SIG-M5 treated with dmso at 0.1 percent for 504 hours (cell line): ENCODE data around the gene HTR3A.

Source experiments
- DNase-seq: peaks from one replicate; lab custom pipeline; 2025; ENCODE audit not compliant: unreplicated experiment; lab: John Stamatoyannopoulos, UW

Gene HTR3A

DNA sequence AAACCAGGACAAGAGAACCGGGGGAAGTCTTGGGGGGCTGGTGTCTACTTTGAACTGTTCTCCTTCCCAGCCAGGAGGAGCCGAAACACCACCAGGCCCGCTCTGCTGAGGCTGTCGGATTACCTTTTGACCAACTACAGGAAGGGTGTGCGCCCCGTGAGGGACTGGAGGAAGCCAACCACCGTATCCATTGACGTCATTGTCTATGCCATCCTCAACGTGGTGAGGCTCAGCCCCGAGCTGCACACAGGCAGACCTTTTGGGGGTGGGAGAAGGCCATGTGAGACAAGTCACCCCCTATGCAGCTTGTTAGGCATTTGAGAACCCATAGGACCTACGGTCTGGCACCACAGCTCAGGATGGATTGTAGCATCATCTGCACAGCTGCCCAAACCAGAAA lies 2.8 kb downstream of the HTR3A start:
- no peak for DNase-seq

DNA sequence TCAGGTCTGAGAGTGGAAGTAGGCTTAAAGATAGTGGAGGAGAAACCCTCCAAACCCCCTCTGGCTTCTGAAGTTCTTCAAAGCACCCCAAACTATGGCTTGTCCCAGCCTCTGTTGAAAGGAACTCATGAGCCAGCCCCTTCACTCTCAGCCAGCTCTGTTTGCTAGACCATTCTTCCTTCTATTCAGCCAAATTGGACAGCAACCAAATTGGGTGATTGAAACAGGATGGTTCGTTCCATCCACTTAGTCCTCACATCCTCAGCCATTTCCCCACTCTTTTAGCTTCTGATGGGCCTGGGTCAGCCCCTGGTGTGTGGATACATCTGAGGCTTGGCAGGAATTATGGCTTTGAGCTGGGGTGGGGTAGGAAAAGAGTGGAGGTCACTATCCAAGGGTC lies 4.5 kb downstream of the HTR3A start:
- DNase-seq, result no peak

DNA sequence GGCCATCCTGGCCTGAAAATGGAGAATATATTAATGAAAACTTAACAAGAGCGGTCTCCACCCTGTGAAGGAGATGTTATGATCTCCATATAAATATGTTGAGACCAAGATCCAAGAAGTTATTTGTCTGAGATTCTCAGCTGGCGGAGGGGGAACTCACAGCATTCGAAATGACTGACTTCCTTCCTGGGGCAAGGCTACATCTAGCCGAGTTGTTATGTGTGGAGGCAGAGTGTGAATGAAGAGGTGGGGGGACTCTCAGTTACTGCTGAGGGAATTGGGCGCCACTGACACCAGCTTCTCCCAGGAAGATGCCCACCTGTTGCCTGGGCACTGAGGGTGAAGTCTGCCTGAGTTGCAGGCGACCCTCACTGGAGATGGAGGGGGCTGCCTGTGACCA lies 5.9 kb downstream of the HTR3A start:
- no peak for DNase-seq

DNA sequence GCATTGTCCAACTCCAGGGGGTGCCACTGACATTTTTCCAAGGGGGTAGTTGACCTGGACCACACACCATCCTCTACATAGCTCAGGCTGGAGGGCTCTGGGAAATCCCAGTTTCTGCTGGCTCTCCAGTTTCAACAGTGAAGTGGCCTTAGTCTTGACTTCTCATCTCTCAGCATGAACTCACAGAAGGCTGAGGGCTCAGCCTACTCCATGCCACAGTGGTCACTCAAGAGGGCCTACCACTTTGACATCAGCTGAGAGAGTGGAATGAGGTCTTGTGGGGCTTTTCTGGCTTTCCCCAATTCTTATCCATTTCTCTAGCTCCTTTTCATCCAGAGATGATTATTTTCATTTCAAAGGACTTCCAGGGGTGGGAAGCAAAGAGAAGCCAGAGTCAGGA lies 7.4 kb downstream of the HTR3A start:
- DNase-seq, result no peak

DNA sequence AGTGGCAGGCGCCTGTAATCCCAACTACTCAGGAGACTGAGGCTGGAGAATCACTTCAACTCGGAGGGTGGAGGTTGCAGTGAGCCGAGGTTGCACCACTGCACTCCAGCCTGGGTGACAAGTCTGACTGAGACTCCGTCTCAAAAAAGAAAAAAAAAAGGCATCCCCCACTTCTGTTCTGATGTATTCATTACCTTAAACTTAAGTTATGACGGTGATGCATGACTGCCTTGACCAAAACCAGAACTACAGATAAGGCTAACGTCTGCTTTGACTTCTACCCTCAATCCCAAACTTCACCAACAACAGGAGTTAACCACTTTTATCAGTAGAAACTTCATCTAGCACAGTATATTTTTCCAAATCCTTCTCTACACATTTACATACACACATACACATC lies 9.9 kb downstream of the HTR3A start:
- DNase-seq, result no peak

DNA sequence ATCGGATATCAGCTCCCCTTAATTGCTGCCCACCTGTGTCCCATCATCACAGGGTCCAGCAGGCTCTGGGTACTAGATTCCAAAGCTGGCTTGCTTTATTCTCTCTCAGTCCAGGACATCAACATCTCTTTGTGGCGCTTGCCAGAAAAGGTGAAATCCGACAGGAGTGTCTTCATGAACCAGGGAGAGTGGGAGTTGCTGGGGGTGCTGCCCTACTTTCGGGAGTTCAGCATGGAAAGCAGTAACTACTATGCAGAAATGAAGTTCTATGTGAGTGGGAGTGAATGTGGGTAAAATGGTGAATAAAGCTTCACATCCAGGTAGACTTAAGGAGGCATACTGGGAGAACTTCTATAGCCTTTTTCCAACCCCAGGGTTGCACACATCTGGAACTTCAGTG lies 11.0 kb downstream of the HTR3A start:
- no peak for DNase-seq

DNA sequence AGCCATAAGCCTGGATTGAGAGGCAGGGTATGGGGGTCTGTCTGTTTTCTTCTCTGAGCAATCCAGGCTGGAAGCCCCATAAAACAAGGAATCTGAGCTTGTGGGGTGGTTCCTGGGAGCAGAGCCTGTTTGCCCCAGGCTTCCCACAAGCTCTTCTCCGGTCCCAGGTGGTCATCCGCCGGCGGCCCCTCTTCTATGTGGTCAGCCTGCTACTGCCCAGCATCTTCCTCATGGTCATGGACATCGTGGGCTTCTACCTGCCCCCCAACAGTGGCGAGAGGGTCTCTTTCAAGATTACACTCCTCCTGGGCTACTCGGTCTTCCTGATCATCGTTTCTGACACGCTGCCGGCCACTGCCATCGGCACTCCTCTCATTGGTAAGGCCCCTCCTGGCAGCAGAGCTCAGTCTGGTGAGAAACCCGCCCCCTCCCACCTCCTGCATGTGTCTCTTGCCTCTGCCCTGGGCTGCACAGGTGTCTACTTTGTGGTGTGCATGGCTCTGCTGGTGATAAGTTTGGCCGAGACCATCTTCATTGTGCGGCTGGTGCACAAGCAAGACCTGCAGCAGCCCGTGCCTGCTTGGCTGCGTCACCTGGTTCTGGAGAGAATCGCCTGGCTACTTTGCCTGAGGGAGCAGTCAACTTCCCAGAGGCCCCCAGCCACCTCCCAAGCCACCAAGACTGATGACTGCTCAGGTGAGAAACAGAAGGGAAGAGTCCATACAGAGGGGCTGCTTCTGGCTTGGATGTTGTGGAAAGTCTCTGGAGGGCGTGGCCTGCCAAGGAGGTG lies 11.6 kb downstream of the HTR3A start:
- no peak for DNase-seq

DNA sequence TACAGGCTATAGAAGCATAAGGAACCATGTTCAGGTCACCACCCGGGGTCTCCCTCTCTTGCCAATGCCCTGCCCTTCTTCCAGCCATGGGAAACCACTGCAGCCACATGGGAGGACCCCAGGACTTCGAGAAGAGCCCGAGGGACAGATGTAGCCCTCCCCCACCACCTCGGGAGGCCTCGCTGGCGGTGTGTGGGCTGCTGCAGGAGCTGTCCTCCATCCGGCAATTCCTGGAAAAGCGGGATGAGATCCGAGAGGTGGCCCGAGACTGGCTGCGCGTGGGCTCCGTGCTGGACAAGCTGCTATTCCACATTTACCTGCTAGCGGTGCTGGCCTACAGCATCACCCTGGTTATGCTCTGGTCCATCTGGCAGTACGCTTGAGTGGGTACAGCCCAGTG lies 14.5 kb downstream of the HTR3A start:
- no peak for DNase-seq

DNA sequence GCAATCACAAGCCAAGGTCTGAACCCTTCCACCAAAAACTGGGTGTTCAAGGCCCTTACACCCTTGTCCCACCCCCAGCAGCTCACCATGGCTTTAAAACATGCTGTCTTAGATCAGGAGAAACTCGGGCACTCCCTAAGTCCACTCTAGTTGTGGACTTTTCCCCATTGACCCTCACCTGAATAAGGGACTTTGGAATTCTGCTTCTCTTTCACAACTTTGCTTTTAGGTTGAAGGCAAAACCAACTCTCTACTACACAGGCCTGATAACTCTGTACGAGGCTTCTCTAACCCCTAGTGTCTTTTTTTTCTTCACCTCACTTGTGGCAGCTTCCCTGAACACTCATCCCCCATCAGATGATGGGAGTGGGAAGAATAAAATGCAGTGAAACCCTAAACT lies 15.0 kb downstream of the HTR3A start:
- no peak for DNase-seq

DNA sequence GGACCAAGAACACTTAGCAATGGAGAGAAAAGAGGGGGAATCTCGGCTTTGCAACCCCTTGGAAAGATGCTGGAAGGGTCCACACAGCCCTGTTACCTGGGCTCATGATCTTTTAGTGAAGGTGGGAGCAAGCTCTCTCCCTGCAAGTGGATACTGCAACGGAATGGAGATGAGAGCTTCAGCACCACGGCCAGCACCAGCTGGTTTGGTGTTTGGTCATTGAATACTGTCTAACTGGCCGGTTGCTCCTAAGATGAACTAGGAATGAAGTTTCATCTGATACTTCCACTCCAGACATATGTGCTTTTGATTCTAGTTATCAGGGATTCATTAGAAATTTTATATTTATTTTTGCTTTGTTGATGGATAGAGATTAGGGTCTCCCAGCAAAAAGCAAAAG lies 16.3 kb downstream of the HTR3A start:
- no peak for DNase-seq

DNA sequence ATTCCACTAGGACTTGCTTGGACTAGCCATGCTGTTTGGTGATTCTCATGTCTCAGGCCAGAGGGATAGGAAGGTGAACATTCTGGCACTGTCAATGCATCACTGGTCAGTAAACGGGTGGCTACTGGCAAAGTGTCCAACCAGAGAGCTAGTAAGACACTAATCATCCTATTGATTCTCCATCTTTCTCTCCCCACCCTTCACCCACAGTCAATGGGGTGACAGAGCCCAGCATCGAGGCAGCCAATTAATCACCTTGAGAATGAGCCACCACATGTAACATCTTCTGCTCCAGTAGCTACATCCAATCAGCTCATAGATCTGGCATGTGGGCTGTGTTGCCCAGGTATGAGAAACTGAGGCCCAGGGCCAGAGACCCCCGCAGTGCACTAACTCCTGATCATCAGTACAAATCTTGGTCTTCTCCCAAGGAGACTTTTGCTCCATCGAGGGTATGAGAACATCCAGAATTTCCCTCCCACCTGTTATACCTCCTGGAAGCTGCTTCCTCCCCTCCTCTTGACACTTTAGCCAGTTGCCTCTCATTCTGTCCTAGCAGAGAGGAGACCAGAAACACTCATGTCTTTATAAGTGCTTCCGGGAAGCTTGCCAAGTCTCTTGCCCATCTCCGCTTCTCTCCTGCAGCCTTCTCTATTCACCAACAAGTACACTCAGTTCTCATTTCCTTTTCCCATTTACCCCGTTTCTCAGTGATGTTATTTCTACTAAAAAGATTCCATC lies 17.0 kb downstream of the HTR3A start:
- no peak for DNase-seq

DNA sequence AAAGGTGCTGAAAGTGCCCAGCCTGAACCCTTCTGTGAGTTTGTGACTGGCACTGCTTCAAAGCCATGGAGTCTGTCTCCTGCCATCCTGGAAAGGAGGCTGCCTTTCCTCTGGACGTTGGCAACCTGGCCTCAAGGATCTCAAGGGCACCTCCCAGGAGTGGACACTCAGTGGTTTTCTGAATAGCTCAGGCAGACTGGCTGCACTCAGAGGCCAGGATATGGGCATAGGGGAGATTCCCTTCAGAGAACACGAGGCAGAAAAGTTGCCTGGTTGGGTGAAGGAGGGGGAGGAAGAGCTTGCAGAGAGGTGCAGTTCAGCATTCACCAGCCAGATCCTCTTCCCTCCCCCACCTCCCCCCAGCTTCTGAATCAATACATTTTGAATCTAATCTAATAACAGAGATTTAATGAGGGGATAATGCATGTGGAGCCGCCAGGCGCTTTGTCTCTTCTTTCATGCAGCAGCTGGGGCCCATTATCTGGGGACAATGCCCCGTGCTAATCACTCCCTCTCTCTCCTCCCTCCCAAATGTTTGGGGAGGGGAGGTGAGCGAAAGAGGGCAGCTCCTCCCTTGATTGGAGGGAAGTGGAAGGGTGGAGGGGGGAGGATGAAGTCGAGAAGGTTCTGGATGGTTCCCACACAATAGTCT lies 17.7 kb downstream of the HTR3A start:
- no peak for DNase-seq

DNA sequence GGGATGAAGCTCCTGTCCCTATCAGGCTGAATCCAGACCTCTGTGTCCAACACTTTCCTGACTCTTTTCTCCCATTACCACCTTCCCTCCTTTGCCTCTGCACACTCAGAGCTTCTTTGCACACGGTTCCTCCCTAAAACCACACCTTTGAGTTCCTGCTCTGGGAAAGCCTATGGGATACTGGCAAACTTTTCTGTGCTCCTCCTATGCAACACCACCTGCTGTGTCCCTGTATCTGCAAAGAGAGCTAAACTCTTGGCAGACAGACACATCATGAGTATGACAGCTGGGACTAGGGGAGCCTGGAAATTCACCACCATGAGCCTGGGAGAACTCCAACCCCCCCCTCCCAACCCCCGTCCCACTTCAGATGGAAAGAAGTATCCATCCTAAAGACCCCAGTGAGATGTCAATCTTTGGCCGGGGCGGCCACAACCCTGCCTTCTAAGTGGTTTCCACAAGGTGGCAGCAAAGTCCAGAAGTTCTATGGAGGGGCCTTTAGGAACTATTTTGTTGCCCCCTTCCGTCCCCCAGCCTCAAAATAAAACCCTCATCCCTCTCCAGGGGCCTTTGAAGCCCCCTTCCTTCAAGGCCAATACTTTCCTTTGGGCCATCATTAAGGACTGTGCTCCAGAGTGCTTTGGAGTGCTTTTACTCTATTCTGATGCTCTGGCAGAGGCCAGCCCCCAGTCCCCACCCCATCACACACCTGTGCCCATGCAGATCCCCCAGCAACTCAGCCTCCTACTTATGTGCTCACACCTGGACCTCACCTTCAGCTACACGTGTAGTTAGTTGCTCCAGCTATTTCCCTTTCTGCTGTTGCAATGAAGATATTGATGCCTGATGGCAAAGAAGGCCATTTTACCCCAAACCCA lies 19.4 kb downstream of the HTR3A start:
- no peak for DNase-seq

DNA sequence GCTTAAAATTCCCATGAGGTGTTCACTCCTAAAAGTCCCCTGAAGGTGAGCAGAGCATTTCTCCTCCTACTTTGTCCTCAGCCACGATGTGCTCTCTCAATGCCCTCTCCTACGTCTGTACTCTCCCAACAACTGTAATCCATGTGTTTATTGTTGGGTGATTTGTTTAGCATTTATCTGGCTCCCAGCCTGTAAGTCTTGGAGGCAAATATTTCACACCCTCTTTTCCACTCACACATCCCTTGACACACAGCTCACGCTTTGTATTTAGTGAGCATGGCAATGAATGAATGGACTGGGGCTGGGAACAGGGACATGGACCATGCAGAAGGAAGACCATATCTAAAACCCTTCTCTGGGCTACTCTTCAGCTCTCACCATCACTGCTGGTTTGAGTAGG lies 22.6 kb downstream of the HTR3A start:
- DNase-seq, result no peak

DNA sequence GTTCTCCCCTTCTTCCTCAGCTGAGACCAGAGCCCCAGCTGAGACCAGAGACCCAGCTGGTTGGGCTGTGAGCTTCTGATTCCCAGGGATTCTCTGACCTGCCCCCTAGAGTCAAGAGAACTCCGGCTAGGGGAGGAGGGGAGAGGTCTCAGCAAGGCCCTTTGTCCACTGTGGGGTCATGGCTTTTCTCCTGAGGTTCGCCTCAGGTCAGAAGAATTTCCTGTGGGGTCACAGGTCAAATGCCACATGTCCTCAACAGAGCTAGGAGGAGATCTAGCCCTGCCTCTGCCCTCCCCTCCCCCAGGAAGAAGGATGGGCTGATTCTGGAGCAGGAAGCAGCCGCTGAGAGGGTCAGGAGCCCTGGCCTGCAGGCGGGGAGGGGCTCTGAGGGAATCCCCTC lies 23.7 kb downstream of the HTR3A start:
- DNase-seq, result no peak

DNA sequence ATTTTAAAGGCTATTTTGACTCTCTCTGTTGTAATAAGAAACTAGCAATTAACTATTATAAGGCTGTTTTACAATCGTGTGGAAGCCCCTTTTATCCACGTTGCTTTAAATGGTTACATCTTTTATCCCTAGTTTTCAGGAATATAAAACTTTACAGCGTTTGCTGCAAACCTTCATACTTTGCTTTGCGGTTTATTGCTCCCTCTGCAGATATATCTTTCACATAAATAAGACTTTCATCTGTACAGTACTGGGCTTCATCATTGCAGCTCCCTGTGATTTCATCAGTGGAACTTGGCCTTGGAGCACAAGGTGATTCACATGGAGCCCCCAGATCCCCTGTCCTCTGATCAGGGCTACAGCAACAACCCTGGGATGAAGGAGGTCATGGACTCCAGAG lies 25.6 kb downstream of the HTR3A start:
- no peak for DNase-seq

DNA sequence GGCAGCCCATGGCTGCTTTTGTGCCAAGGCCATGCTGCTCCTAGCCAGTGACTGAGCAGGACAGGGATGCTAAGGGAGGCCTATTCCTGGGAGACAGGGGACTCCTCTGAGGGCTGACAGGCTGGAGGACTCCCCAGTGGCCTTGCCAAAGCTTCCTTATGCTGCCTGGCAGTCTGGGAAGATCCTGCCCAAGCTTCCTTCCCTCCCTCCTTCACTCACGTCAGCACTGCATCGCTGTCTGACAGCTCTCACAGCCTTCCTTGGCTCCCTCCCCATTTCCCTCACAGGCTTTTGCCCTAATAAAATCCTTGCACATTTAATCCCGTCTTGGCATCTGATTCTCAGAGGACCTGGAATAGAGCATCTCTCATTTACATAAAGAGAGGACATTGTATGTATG lies 26.5 kb downstream of the HTR3A start:
- DNase-seq, result no peak

DNA sequence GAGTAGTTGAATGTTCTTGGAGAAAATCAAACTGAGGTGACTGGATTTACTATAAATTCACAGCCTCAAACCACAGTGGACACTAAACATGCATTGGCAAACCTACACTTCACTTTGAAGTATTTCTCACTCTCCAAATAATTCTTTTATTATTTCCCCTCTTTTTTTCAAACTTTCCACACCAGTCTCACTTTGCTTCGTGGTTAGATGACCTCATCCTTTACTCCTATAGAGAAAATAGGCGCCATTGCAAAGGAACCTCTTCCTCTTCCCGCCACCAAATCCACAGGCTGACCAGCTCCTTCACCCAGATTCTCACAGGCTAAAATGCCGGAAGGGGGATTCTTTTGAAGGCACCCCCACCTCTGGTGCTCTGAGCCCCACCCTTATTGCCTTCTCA lies 33.4 kb downstream of the HTR3A start:
- DNase-seq, result no peak

DNA sequence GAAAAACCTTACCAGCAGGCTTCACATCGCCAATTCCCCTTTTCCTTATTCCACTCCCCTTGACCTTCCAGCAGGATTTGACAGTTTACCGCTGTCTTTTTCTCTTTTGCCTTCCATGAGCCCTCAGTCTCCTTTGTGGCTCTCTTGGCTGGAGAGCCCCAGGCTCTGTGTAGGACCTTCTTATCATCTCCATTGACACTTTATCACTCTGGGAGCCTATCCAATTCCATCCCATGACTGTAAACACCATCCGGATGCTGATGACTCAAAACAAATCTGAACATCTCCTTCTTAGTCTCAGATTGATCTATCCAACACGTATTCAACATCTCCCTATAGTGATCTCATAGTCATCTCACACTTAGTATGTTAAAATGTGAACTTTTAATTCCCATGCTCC lies 36.0 kb downstream of the HTR3A start:
- no peak for DNase-seq

DNA sequence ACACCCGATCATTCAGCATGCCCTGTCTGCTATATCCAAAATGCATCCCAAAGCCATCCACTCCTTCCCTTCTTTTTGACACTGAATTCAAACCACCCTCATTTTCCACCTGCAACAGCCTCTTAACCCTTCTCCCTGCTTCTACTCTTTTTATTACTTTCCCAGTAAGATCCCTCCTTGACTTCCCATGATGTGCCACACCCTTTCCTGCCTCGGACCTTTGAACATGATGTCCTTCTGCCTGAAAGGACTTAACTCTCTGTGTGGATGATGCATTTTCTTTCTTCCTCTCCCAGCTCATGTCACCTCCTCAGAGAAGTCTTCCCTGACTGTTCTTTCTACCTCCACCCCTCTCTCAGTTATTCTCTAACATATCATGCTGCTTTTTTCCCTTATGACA lies 36.5 kb downstream of the HTR3A start:
- no peak for DNase-seq

DNA sequence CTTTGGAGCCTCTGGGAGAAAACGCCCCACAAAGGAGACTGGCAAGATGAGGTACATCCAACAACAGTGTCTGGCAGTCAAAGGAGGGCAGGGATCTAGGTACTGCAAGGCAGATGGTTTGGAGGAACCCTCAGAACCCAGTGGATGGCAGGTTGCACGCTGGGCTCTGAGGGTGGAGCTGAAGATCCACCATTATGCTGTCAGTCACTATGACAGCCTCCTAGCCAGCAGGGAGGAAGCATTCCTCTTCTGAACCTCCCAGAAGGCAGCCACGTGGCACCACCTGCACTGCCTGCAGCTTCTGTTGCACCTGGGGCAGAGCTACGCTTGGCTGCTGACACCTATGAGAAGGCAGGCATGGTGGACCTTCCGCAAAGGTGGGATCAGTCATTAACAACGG lies 40.2 kb downstream of the HTR3A start:
- DNase-seq, result no peak
